GM23338 (cell line): Measurements from ENCODE around the gene ANKH. TPM values are rescaled to one million over a fixed set of nuclear protein-coding genes. Genes with fewer than 3 reads are reported as not detected.

Source experiments
- ATAC-seq: fragments of 200-7000 bp; cut with Tn5 transposase; 3 replicates; pipeline ENCODE4 v1.9.1; 2020
- DNase-seq: peaks from one replicate; pipeline ENCODE4 v3.0.0-alpha.2; 2015; ENCODE audit warnings: low spot score
- H2AFZ ChIP-seq: fragments of 200-600 bp; sonication (generic); 2 replicates; pipeline ENCODE4 v1.8.0; 2016; ENCODE audit warnings: antibody characterized with exemption, mild to moderate bottlenecking, moderate library complexity
- H3F3A ChIP-seq: fragments of 200-600 bp; sonication (generic); replicated peaks from 2 replicates; pipeline ENCODE4 v1.8.0; 2017; ENCODE audit warnings: antibody characterized with exemption, mixed run types, low read depth
- H3K27ac ChIP-seq: fragments of 200-600 bp; sonication (generic); 2 replicates; pipeline ENCODE4 v1.6.1; 2016; ENCODE audit warnings: low read depth
- H3K27me3 ChIP-seq: fragments of 200-600 bp; sonication (generic); 2 replicates; pipeline ENCODE4 v1.8.0; 2016; ENCODE audit warnings: mild to moderate bottlenecking, mixed run types, moderate library complexity; ENCODE audit not compliant: insufficient read depth
- H3K36me3 ChIP-seq: fragments of 200-600 bp; sonication (generic); 2 replicates; pipeline ENCODE4 v1.8.0; 2016; ENCODE audit warnings: mild to moderate bottlenecking; ENCODE audit not compliant: insufficient read depth
- H3K4me1 ChIP-seq: fragments of 200-600 bp; sonication (generic); 2 replicates; pipeline ENCODE4 v1.8.0; 2016; ENCODE audit warnings: mild to moderate bottlenecking, moderate library complexity; ENCODE audit not compliant: insufficient read depth
- H3K4me2 ChIP-seq: fragments of 200-600 bp; sonication (generic); 2 replicates; pipeline ENCODE4 v1.7.1; 2017; ENCODE audit warnings: mixed run types
- H3K4me3 ChIP-seq: fragments of 200-600 bp; sonication (generic); 2 replicates; pipeline ENCODE4 v1.6.1; 2016; ENCODE audit warnings: mixed run types
- H3K79me2 ChIP-seq: fragments of 200-600 bp; sonication (generic); replicated peaks from 2 replicates; pipeline ENCODE4 v1.8.0; 2017; ENCODE audit warnings: mild to moderate bottlenecking; ENCODE audit not compliant: insufficient read depth
- H3K9me2 ChIP-seq: fragments of 200-600 bp; sonication (generic); 2 replicates; pipeline ENCODE4 v1.8.0; 2017; ENCODE audit not compliant: insufficient read depth
- H4K20me1 ChIP-seq: fragments of 200-600 bp; sonication (generic); replicated peaks from 2 replicates; pipeline ENCODE4 v1.8.0; 2017; ENCODE audit warnings: mild to moderate bottlenecking; ENCODE audit not compliant: insufficient read depth
- H3K27ac Mint-ChIP-seq: 2 replicates; pipeline ENCODE4 v1.8.0; 2020; ENCODE audit warnings: inconsistent platforms, mild to moderate bottlenecking, moderate library complexity, mixed read lengths
- H3K27me3 Mint-ChIP-seq: 3 replicates; pipeline ENCODE4 v1.8.0; 2022; ENCODE audit warnings: low read depth, mild to moderate bottlenecking, moderate library complexity, mixed read lengths, inconsistent platforms; ENCODE audit not compliant: insufficient read depth, poor library complexity
- H3K36me3 Mint-ChIP-seq: 3 replicates; pipeline ENCODE4 v1.8.0; 2021; ENCODE audit warnings: low read depth, mild to moderate bottlenecking, inconsistent platforms, moderate library complexity, mixed read lengths
- H3K4me1 Mint-ChIP-seq: 3 replicates; pipeline ENCODE4 v1.8.0; 2020; ENCODE audit warnings: mild to moderate bottlenecking, inconsistent platforms, mixed read lengths
- H3K4me3 Mint-ChIP-seq: 3 replicates; pipeline ENCODE4 v1.8.0; 2021; ENCODE audit warnings: moderate library complexity, mild to moderate bottlenecking, inconsistent platforms, mixed read lengths
- H3K9me3 Mint-ChIP-seq: 3 replicates; pipeline ENCODE4 v1.8.0; 2020; ENCODE audit warnings: moderate library complexity, mild to moderate bottlenecking, inconsistent platforms, mixed read lengths
- CREB1 ChIP-seq: fragments of 250-450 bp; sonication (Bioruptor Pico); IDR thresholded peaks from 2 replicates; pipeline ENCODE4 v1.5.0; 2020; ENCODE audit warnings: low read depth, mild to moderate bottlenecking, moderate library complexity
- EZH2 ChIP-seq: fragments of 200-600 bp; sonication (generic); IDR thresholded peaks from one replicate; pipeline ENCODE4 v1.8.0; 2017; ENCODE audit warnings: antibody characterized with exemption, mild to moderate bottlenecking, low read depth; ENCODE audit not compliant: unreplicated experiment
- EZH2phosphoT487 ChIP-seq: fragments of 200-600 bp; sonication (generic); IDR thresholded peaks from one replicate; pipeline ENCODE4 v1.8.1; 2018; ENCODE audit warnings: antibody characterized with exemption; ENCODE audit not compliant: unreplicated experiment
- JUNB ChIP-seq: IDR thresholded peaks from one replicate; pipeline ENCODE4 v1.6.1; 2016; ENCODE audit warnings: antibody characterized with exemption; ENCODE audit not compliant: unreplicated experiment
- NANOG ChIP-seq: IDR thresholded peaks from 2 replicates; pipeline ENCODE4 v1.6.1; 2016; ENCODE audit warnings: antibody characterized with exemption, borderline replicate concordance
- POLR2AphosphoS5 ChIP-seq: IDR thresholded peaks from 2 replicates; pipeline ENCODE4 v1.6.1; 2016; ENCODE audit warnings: antibody characterized with exemption, low read depth
- STAT1 ChIP-seq: IDR thresholded peaks from one replicate; pipeline ENCODE4 v1.6.1; 2016; ENCODE audit warnings: antibody characterized with exemption; ENCODE audit not compliant: unreplicated experiment
- ZNF114 ChIP-seq: fragments of 250-450 bp; sonication (Bioruptor Pico); IDR thresholded peaks from 2 replicates; pipeline ENCODE4 v1.5.0; 2020; ENCODE audit warnings: mild to moderate bottlenecking, moderate library complexity
- ZNF331 ChIP-seq: fragments of 250-450 bp; sonication (Bioruptor Pico); IDR thresholded peaks from 2 replicates; pipeline ENCODE4 v1.5.0; 2020; ENCODE audit warnings: low read depth, mild to moderate bottlenecking, moderate library complexity
- polyA plus RNA-seq: library from polyadenylated mRNA; unstranded; fragments of >200 nt; fragmentation: Nextera tagmentation; extraction: Ambion mirVana; gene quantifications from 2 replicates; pipeline ENCODE4 v1.2.1, GENCODE V29; 2016
- total RNA-seq: library from RNA; depleted of rRNA; stranded (reverse); fragments of >200 nt; shearing (Covaris generic); gene quantifications from 2 replicates; pipeline ENCODE4 v1.2.3, GENCODE V29; 2014
- TF ChIP-seq, protein P1 (sequence below): IDR thresholded peaks from one replicate; pipeline ENCODE4 v1.6.1; 2018; ENCODE audit warnings: antibody characterized with exemption; ENCODE audit not compliant: unreplicated experiment
- TF ChIP-seq, protein P2 (sequence below), 2 experiments: fragments of 200-600 bp in 1 of 2; sonication (generic) in 1 of 2; conservative IDR thresholded peaks; 2 replicates each; pipeline versions ENCODE4 v1.5.1 to v1.6.1; 2016 to 2017; ENCODE audit warnings: antibody characterized with exemption in 2 of 2, low read depth in 2 of 2, mild to moderate bottlenecking in 2 of 2, moderate library complexity in 1 of 2
- TF ChIP-seq, protein P3 (sequence below): IDR thresholded peaks from 2 replicates; pipeline ENCODE4 v1.6.1; 2016; ENCODE audit warnings: antibody characterized with exemption

ANKH gene
- total and polyA plus RNA-seq, 2 experiments from 2014 or later: 5.0 to 6.1 TPM

DNA sequence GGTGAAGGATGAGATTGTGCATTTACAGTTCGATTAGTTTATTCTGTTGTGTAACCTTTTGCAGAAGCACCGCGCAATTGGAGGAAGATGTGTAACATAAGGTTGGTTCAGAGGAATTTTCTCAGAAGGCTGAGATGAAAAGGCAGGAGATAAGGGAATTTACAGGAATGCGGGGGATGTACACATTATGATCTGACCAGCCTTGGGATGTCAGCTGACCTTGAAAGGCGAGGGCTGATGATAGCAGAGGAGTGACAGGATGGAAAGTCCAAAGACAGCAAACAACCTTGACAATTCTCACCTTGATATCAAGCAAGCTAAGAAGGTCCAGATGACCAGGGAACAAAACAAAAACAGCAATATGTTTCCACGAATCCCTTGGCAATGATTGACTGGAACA lies 118.3 kb downstream of the ANKH start:
- H3K4me1 Mint-ChIP-seq: peaks cover 19% of the 10 kb centered on the region
- no peak overlapping the region for H3K27ac ChIP-seq
- no peak for ATAC-seq
- no peak for DNase-seq
- no peak overlapping the region for H3K4me3 ChIP-seq
- no peaks in the 10 kb centered on the region for H3K4me1 ChIP-seq
- no peak overlapping the region for H3K27ac Mint-ChIP-seq
- no peaks in the 10 kb centered on the region for H4K20me1 ChIP-seq
- no peak overlapping the region for H3K4me3 Mint-ChIP-seq
- H3K9me2 ChIP-seq: 0 out of 2 replicates have a peak, but pooled peaks cover 5% of the 10 kb centered on the region
- no peak overlapping the region for H2AFZ ChIP-seq
- no peaks in the 10 kb centered on the region for H3K27me3 Mint-ChIP-seq
- H3F3A ChIP-seq: no peaks in the 10 kb centered on the region
- H3K36me3 Mint-ChIP-seq: no peaks in the 10 kb centered on the region
- TF ChIP-seq NANOG (no peak), STAT1 (no peak), JUNB (no peak), CREB1 (CRISPR knock-in tag) (no peak), ZNF331 (CRISPR knock-in tag) (no peak), ZNF114 (no peak)
- TF ChIP-seq, protein P1, sequence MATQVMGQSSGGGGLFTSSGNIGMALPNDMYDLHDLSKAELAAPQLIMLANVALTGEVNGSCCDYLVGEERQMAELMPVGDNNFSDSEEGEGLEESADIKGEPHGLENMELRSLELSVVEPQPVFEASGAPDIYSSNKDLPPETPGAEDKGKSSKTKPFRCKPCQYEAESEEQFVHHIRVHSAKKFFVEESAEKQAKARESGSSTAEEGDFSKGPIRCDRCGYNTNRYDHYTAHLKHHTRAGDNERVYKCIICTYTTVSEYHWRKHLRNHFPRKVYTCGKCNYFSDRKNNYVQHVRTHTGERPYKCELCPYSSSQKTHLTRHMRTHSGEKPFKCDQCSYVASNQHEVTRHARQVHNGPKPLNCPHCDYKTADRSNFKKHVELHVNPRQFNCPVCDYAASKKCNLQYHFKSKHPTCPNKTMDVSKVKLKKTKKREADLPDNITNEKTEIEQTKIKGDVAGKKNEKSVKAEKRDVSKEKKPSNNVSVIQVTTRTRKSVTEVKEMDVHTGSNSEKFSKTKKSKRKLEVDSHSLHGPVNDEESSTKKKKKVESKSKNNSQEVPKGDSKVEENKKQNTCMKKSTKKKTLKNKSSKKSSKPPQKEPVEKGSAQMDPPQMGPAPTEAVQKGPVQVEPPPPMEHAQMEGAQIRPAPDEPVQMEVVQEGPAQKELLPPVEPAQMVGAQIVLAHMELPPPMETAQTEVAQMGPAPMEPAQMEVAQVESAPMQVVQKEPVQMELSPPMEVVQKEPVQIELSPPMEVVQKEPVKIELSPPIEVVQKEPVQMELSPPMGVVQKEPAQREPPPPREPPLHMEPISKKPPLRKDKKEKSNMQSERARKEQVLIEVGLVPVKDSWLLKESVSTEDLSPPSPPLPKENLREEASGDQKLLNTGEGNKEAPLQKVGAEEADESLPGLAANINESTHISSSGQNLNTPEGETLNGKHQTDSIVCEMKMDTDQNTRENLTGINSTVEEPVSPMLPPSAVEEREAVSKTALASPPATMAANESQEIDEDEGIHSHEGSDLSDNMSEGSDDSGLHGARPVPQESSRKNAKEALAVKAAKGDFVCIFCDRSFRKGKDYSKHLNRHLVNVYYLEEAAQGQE: no peak
- TF ChIP-seq, protein P2, sequence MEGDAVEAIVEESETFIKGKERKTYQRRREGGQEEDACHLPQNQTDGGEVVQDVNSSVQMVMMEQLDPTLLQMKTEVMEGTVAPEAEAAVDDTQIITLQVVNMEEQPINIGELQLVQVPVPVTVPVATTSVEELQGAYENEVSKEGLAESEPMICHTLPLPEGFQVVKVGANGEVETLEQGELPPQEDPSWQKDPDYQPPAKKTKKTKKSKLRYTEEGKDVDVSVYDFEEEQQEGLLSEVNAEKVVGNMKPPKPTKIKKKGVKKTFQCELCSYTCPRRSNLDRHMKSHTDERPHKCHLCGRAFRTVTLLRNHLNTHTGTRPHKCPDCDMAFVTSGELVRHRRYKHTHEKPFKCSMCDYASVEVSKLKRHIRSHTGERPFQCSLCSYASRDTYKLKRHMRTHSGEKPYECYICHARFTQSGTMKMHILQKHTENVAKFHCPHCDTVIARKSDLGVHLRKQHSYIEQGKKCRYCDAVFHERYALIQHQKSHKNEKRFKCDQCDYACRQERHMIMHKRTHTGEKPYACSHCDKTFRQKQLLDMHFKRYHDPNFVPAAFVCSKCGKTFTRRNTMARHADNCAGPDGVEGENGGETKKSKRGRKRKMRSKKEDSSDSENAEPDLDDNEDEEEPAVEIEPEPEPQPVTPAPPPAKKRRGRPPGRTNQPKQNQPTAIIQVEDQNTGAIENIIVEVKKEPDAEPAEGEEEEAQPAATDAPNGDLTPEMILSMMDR (conservative IDR thresholded peaks at IDR 0.05; ENCODE audit: low read depth in 2 of 2): no peak
- TF ChIP-seq, protein P3, sequence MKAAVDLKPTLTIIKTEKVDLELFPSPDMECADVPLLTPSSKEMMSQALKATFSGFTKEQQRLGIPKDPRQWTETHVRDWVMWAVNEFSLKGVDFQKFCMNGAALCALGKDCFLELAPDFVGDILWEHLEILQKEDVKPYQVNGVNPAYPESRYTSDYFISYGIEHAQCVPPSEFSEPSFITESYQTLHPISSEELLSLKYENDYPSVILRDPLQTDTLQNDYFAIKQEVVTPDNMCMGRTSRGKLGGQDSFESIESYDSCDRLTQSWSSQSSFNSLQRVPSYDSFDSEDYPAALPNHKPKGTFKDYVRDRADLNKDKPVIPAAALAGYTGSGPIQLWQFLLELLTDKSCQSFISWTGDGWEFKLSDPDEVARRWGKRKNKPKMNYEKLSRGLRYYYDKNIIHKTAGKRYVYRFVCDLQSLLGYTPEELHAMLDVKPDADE: no peak
- no peak overlapping the region for H3K4me2 ChIP-seq
- H3K27me3 ChIP-seq: no peaks in the 10 kb centered on the region
- no peaks in the 10 kb centered on the region for H3K36me3 ChIP-seq
- no peaks in the 10 kb centered on the region for H3K79me2 ChIP-seq
- no peaks in the 10 kb centered on the region for H3K9me3 Mint-ChIP-seq

DNA sequence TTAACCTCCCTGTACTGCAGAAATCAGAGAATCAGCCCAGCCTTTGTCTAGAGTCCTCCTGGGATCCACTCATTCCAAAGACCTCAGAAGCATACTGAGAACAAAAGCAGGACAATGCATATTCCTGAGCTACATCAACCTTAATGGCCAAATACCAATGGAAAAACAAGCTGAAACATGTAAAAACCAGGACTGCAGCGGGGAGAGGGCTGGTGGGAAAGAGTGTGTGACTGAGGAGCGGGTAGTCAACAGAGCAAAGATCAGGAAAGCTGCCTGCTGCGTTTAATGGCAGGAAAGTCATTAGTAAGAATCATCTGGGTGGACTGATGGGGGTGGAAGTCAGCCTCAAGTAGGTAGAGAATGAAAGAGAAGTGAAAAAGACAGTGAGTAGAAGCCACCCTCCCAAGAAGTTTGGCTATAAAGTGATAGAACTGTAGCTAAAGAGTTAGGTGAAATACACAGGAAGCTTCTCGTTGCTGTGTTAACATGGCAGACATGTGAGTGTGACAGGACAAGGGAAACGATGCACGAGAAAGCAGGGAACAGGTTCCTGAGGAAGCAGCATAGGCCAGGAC lies 119.0 kb downstream of the ANKH start:
- H3F3A ChIP-seq: no peaks in the 10 kb centered on the region
- H3K36me3 ChIP-seq: no peaks in the 10 kb centered on the region
- H3K9me2 ChIP-seq: 0 out of 2 replicates have a peak, but pooled peaks cover 2% of the 10 kb centered on the region
- Mint-ChIP-seq H3K27me3 (no peaks in the 10 kb centered on the region), H3K27ac (no peak overlapping the region), H3K9me3 (no peaks in the 10 kb centered on the region), H3K36me3 (no peaks in the 10 kb centered on the region), H3K4me1 (peaks cover 19% of the 10 kb centered on the region), H3K4me3 (no peak overlapping the region)
- H3K27me3 ChIP-seq: no peaks in the 10 kb centered on the region
- no peak for DNase-seq
- H3K4me3 ChIP-seq: no peak overlapping the region
- no peak; the same call in 2 of the 3 replicates for ATAC-seq
- H3K4me2 ChIP-seq: no peak overlapping the region
- no peak overlapping the region for H2AFZ ChIP-seq
- no peaks in the 10 kb centered on the region for H4K20me1 ChIP-seq
- no peaks in the 10 kb centered on the region for H3K4me1 ChIP-seq
- H3K27ac ChIP-seq: no peak overlapping the region
- no peaks in the 10 kb centered on the region for H3K79me2 ChIP-seq
- no peak for TF ChIP-seq CREB1 (CRISPR knock-in tag)
- no peak for TF ChIP-seq POLR2AphosphoS5
- TF ChIP-seq, protein P3: no peak
- TF ChIP-seq ZNF114: no peak
- TF ChIP-seq, protein P2 (conservative IDR thresholded peaks at IDR 0.05; ENCODE audit: low read depth in 2 of 2): no peak
- no peak for TF ChIP-seq EZH2phosphoT487
- no peak for TF ChIP-seq STAT1
- no peak for TF ChIP-seq NANOG
- TF ChIP-seq EZH2: no peak
- no peak for TF ChIP-seq ZNF331 (CRISPR knock-in tag)
